A673 (cell line): ENCODE data around the gene BLOC1S5. TPM values are rescaled to one million over a fixed set of nuclear protein-coding genes. Genes with fewer than 3 reads are reported as not detected.

Experiments used
- BruUV-seq: library from RNA; stranded (reverse); fragments of 400-500 nt; replicated peaks from 2 replicates; lab custom pipeline; 2021; lab: Mats Ljungman, UMichigan
- CTCF ChIA-PET: fragments of 300-600 bp; sonication (Branson Sonifier 250); formaldehyde crosslinking; loops from one replicate; lab custom pipeline; 2022; ENCODE audit warnings: antibody characterized with exemption; lab: Charles Lee
- POLR2A ChIA-PET: fragments of 300-600 bp; sonication (Branson Sonifier 250); formaldehyde crosslinking; loops from one replicate; lab custom pipeline; 2022; ENCODE audit warnings: antibody characterized with exemption; ENCODE audit not compliant: low non-redundant PET; lab: Charles Lee
- DNase-seq: peaks from one replicate; pipeline ENCODE4 v3.0.0-alpha.2; 2015; ENCODE audit warnings: low spot score
- H3K27ac ChIP-seq: fragments of 200-600 bp; sonication (generic); 2 replicates; pipeline ENCODE4 v1.5.1; 2016; ENCODE audit warnings: mixed run types, low read depth, mild to moderate bottlenecking, mixed read lengths, antibody characterized with exemption, low read length; ENCODE audit not compliant: poor library complexity, severe bottlenecking
- H3K27me3 ChIP-seq: fragments of 200-600 bp; sonication (generic); replicated peaks from 2 replicates; pipeline ENCODE4 v1.6.1; 2017; ENCODE audit warnings: mixed run types, low read depth, mild to moderate bottlenecking, mixed read lengths, antibody characterized with exemption, low read length; ENCODE audit not compliant: insufficient read depth, poor library complexity
- H3K36me3 ChIP-seq: fragments of 200-600 bp; sonication (generic); 2 replicates; pipeline ENCODE4 v1.6.1; 2016; ENCODE audit warnings: mixed run types, mild to moderate bottlenecking, mixed read lengths, antibody characterized with exemption, low read length; ENCODE audit not compliant: insufficient read depth, poor library complexity, severe bottlenecking
- H3K4me1 ChIP-seq: fragments of 200-600 bp; sonication (generic); 2 replicates; pipeline ENCODE4 v1.6.1; 2017; ENCODE audit warnings: mixed run types, mild to moderate bottlenecking, mixed read lengths, antibody characterized with exemption, low read length; ENCODE audit not compliant: insufficient read depth, poor library complexity, severe bottlenecking
- H3K4me3 ChIP-seq: fragments of 200-600 bp; sonication (generic); 2 replicates; pipeline ENCODE4 v1.5.1; 2016; ENCODE audit warnings: low read depth, mixed run types, mild to moderate bottlenecking, mixed read lengths, low read length; ENCODE audit not compliant: poor library complexity, severe bottlenecking
- H3K9me3 ChIP-seq: fragments of 200-600 bp; sonication (generic); 2 replicates; pipeline ENCODE4 v1.6.1; 2016; ENCODE audit warnings: mixed run types, low read depth, mild to moderate bottlenecking, mixed read lengths, antibody characterized with exemption, low read length; ENCODE audit not compliant: poor library complexity, severe bottlenecking
- EZH2 ChIP-seq: fragments of 200-600 bp; sonication (generic); IDR thresholded peaks from 2 replicates; pipeline ENCODE4 v1.6.1; 2017; ENCODE audit warnings: borderline replicate concordance, low read depth, mild to moderate bottlenecking, mixed read lengths, antibody characterized with exemption, low read length; ENCODE audit not compliant: poor library complexity, severe bottlenecking
- intact Hi-C: fragments of 100-400 bp; cut with micrococcal nuclease; formaldehyde crosslinking; loops from one replicate; pipeline ENCODE4 v1.10.0; 2022; ENCODE audit not compliant: unreplicated experiment
- total RNA-seq: library from RNA; stranded (reverse); gene quantifications from 2 replicates; pipeline ENCODE4 v1.2.3, GENCODE V29; 2021
- TF ChIP-seq, protein P1 (sequence below): fragments of 300-800, 200-600 bp; sonication (generic); conservative IDR thresholded peaks from 2 replicates; pipeline ENCODE4 v1.5.1; 2017; ENCODE audit warnings: low read depth, mild to moderate bottlenecking, antibody characterized with exemption, low read length, moderate library complexity, mixed read lengths

Gene BLOC1S5
- total RNA-seq, 1 experiment from 2014 or later, result 21.8 TPM

- intact Hi-C loops, result no loop called here
- no peak for TF ChIP-seq EZH2
- TF ChIP-seq, protein P1, sequence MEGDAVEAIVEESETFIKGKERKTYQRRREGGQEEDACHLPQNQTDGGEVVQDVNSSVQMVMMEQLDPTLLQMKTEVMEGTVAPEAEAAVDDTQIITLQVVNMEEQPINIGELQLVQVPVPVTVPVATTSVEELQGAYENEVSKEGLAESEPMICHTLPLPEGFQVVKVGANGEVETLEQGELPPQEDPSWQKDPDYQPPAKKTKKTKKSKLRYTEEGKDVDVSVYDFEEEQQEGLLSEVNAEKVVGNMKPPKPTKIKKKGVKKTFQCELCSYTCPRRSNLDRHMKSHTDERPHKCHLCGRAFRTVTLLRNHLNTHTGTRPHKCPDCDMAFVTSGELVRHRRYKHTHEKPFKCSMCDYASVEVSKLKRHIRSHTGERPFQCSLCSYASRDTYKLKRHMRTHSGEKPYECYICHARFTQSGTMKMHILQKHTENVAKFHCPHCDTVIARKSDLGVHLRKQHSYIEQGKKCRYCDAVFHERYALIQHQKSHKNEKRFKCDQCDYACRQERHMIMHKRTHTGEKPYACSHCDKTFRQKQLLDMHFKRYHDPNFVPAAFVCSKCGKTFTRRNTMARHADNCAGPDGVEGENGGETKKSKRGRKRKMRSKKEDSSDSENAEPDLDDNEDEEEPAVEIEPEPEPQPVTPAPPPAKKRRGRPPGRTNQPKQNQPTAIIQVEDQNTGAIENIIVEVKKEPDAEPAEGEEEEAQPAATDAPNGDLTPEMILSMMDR, result no peak
- no peak for DNase-seq
- Histone ChIP-seq H3K4me3 (no peak overlapping the region), H3K9me3 (no peaks in the 10 kb centered on the region), H3K27me3 (no peaks in the 10 kb centered on the region), H3K36me3 (no peaks in the 10 kb centered on the region), H3K4me1 (no peaks in the 10 kb centered on the region), H3K27ac (no peak overlapping the region)
- CTCF ChIA-PET, result no interaction called here
- POLR2A ChIA-PET, result no interaction called here
- no TSS peak for BruUV-seq
Measured at GRCh38 chr6:8105791-8106190, 41.6 kb upstream of the BLOC1S5 start.

DNA sequence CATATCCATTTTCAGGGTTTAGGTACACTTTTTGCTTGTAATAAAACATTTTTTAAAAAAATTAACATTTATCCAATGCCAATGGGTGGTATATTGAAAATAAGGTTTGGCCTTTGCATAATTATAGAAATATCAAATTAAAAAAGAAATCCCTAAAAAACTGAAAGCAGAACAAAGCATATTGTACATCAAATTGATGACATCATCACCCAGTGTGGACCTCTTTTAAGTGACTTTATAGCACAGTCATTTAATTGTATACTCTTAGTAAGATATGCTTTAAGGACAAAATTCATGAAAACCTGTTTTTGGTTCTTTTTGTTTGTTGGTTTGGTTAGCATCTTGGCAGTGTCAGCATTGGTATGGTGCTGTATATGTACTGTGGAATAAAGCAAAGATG is 39.5 kb upstream of the BLOC1S5 start:
- Histone ChIP-seq H3K4me1 (peaks cover 8% of the 10 kb centered on the region), H3K27me3 (no peaks in the 10 kb centered on the region), H3K36me3 (peaks cover 6% of the 10 kb centered on the region), H3K27ac (no peak overlapping the region), H3K4me3 (no peak overlapping the region), H3K9me3 (no peaks in the 10 kb centered on the region)
- POLR2A ChIA-PET, result no interaction called here
- DNase-seq, result no peak
- BruUV-seq, result no TSS peak
- TF ChIP-seq, protein P1, result no peak
- TF ChIP-seq EZH2, result no peak
- intact Hi-C loops, result no loop called here
- CTCF ChIA-PET, result no interaction called here

DNA sequence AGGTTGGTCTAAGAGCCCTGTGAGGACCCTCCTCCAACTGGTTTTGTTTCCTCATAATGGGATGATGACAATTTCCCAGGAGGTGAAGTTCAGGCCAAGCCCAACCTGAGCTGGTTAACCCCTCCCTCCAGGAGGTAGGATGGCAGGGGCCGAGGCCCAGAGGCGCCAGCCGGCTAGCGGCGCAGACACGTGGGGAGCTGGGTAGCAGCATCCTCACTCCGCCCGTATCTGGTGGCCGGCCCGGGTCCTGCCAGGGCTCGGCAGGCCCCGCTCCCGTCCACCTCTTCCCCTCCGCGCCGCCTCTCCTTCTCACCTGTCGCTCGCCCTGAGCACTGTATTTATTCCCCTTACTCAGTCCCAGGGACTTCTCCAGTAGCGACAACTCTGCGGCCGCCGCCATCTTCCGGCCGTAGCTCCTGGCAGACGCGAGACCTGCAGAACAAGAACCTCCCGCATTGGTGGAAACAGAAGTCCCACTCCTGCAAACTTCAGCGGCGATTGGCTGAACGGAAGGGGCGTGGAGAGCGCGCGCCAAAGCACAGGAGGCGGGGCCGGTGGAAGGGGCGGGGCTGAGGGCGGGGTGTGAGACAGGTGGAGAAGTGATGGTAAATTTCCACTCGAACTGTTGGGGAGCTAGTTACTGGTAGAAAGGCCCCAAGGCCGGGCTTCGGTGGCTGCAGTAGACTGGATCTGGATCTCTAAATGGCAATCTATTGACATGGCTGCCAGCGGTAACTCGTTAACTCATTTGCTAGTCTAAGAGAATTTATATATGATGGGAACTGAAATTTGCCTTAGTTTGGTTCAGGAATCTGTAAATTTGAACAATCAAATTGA is 38.2 kb upstream of the BLOC1S5 start, which contains the start of gene EEF1E1:
EEF1E1 (minus strand) TSS at position 427 of the 837 bp plus-strand sequence; CDS start at position 400, 27 bp downstream.
- H3K4me1 ChIP-seq, result peaks cover 8% of the 10 kb centered on the region
- H3K27me3 ChIP-seq, result no peaks in the 10 kb centered on the region
- no peaks in the 10 kb centered on the region for H3K9me3 ChIP-seq
- ChIA-PET CTCF (no interaction called here), POLR2A (interaction anchor here (0.5 to 0.7 kb wide), 2 partner anchors 89 to 713 kb away, joined by 3 read pairs; partner anchors contain the start of gene CAGE1)
- H3K27ac ChIP-seq, result peak within 1 kb of the TSS; percentile 77
- intact Hi-C loops, result no loop called here
- no peak for TF ChIP-seq EZH2
- TF ChIP-seq, protein P1, result no peak
- BruUV-seq, result TSS peak; percentile 45
- H3K36me3 ChIP-seq, result peaks cover 14% of the 10 kb centered on the region
- H3K4me3 ChIP-seq, result peak within 1 kb of the TSS; percentile 87
- DNase-seq, result peak; percentile 98
